ENCODE results near the gene EYA2.

Gene EYA2

GRCh38 chr20:46935394-46936017 is 40.9 kb downstream of the EYA2 start:
- in situ Hi-C loops (cut with MboI; ENCODE audit: low sequenced_read_pairs, unreplicated experiment) = no loop called here
- DNase-seq (ENCODE audit: low spot score) = no peak
- no peak for TF ChIP-seq CTCF (IDR thresholded peaks at IDR 0.05; ENCODE audit: borderline replicate concordance, control extremely low read depth, extremely low read depth, insufficient read depth, missing control alignments)

- in situ Hi-C loops (cut with MboI; ENCODE audit: low sequenced_read_pairs, unreplicated experiment) = no loop called here
- TF ChIP-seq CTCF (IDR thresholded peaks at IDR 0.05; ENCODE audit: borderline replicate concordance, control extremely low read depth, extremely low read depth, insufficient read depth, missing control alignments) = no peak
- DNase-seq (ENCODE audit: low spot score) = no peak
These were observed 41.9 kb downstream of the EYA2 start for GRCh38 chr20:46936415-46937156.

- TF ChIP-seq CTCF (IDR thresholded peaks at IDR 0.05; ENCODE audit: borderline replicate concordance, control extremely low read depth, extremely low read depth, insufficient read depth, missing control alignments) = no peak
- DNase-seq (ENCODE audit: low spot score) = no peak
- in situ Hi-C loops (cut with MboI; ENCODE audit: low sequenced_read_pairs, unreplicated experiment) = no loop called here
These were observed 42.5 kb downstream of the EYA2 start for GRCh38 chr20:46937157-46937523.

DNA sequence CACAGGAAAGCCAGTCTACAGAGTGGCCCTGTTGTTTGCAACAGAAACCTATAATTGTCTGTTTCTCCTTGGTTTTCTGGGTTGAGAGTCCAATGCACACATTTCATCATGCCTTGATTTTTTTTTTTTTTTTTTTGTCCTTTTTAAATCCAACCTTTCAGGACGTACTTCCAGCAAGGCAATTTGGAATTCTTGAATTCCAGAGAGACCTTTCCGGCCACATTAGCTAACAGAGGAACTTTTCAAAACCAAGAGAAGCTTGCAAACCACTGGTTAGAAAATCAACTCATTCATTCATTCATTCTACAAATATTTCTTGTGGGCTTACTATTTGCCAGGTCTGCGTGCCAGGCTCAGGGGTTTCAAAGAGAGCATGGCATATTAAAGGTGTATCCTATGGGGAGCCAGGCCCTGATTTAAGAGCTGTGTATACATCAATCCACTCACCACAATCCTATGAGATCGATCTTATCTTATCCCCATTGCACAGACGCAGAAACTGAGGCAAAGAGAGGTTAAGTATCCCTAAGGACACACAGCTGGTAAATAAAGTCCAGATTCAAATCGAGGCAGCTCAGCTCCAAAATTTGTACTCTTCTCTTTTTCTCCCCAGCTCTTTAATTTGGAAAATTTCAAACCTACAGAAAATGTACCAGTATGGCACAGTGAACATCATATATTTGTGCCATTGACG is 43.0 kb downstream of the EYA2 start:
- no peak for TF ChIP-seq CTCF (IDR thresholded peaks at IDR 0.05; ENCODE audit: borderline replicate concordance, control extremely low read depth, extremely low read depth, insufficient read depth, missing control alignments)
- in situ Hi-C loops (cut with MboI; ENCODE audit: low sequenced_read_pairs, unreplicated experiment) = no loop called here
- DNase-seq (ENCODE audit: low spot score) = no peak

DNA sequence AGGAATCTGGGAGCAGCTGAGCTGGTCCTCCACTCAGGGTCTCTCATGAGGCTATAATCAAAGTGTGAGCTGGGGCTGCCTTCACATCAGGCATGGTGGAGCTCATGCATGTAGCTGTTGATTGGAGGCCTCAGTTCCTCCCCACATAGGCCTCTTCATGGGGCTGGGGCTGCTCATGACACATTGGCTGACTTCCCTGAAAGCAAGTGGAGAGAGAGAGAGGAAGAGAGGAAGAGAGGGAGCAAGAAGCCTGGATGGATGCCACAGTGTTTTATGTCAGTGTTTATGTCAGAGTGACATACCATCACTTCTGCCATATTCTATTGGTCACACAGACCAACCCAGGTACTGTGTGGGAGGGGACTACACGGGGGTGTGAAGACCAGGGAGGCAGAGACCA is 43.8 kb downstream of the EYA2 start:
- no peak for TF ChIP-seq CTCF (IDR thresholded peaks at IDR 0.05; ENCODE audit: borderline replicate concordance, control extremely low read depth, extremely low read depth, insufficient read depth, missing control alignments)
- no peak for DNase-seq (ENCODE audit: low spot score)
- in situ Hi-C loops (cut with MboI; ENCODE audit: low sequenced_read_pairs, unreplicated experiment) = no loop called here

DNA sequence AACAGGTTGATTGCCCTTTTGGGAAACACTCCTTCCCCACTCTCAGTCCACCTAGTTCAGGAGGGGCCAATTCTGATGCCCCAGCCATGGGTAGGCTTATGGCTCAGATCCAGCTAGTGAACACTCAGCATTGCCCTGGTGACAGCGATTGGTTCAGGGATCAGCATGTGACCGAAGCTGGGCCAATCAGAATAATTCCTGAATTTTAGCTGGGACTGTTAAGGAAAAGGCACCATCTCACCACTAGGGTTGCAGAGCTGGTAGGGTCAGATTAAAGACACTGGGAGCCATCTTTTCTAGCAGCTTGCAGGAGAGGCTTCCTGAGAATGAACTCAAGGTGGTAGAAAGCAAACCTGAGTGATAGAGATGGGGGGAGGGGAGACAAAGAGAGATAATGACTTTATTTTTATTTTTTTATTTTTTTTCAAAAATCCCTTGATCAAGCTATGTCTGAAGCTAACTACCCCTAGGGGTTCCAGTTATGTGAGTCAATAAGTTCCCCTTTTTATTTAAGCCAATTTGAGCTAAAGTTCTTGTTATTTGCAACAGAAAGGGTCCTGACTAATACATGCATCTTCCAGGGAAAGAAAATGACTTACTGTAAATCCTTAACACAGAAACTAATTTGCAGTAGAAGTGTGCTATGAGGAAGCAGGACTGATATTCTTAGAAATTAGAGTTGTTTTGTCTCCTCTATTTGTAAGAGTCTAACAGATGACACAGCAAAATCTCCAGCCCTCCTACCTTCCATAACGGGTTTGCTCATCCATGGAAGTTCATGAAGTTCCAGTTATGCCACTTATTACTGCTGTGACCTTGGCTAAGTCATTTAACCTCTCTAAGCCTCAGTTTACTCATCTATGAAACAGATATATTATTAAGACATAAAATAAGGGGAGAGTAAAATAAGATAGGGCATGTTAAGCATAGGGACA is 44.7 kb downstream of the EYA2 start:
- DNase-seq (ENCODE audit: low spot score) = no peak
- in situ Hi-C loops (cut with MboI; ENCODE audit: low sequenced_read_pairs, unreplicated experiment) = no loop called here
- no peak for TF ChIP-seq CTCF (IDR thresholded peaks at IDR 0.05; ENCODE audit: borderline replicate concordance, control extremely low read depth, extremely low read depth, insufficient read depth, missing control alignments)

All from GM13976 (cell line).